WTC11 (cell line): Measurements from ENCODE around the gene SHD.

Experiments
- CBFB ChIP-seq: sonication (generic); formaldehyde crosslinking; IDR thresholded peaks from 2 replicates; pipeline ENCODE4 v1.8.1; 2022; ENCODE audit warnings: mild to moderate bottlenecking, low read depth, missing genetic modification reagents
- ELF4 ChIP-seq: sonication (generic); formaldehyde crosslinking; IDR thresholded peaks from 2 replicates; pipeline ENCODE4 v1.8.1; 2022; ENCODE audit warnings: low read depth, mild to moderate bottlenecking, moderate library complexity, missing genetic modification reagents
- SP1 ChIP-seq: sonication (generic); formaldehyde crosslinking; conservative IDR thresholded peaks from 2 replicates; pipeline ENCODE4 v1.8.1; 2022; ENCODE audit warnings: missing genetic modification reagents
- TEAD4 ChIP-seq: sonication (generic); formaldehyde crosslinking; IDR thresholded peaks from 2 replicates; pipeline ENCODE4 v1.8.0; 2022; ENCODE audit warnings: mild to moderate bottlenecking, missing genetic modification reagents
- ZNF138 ChIP-seq: sonication (generic); formaldehyde crosslinking; conservative IDR thresholded peaks from 2 replicates; pipeline ENCODE4 v1.8.1; 2022; ENCODE audit warnings: mild to moderate bottlenecking, moderate library complexity, missing genetic modification reagents
- TF ChIP-seq, protein P1 (sequence below): sonication (generic); formaldehyde crosslinking; IDR thresholded peaks from 2 replicates; pipeline ENCODE4 v1.8.0; 2022; ENCODE audit warnings: mild to moderate bottlenecking, missing genetic modification reagents
- TF ChIP-seq, protein P2 (sequence below): fragments of 200-600 bp; IDR thresholded peaks from 2 replicates; pipeline ENCODE4 v1.8.0; 2022; ENCODE audit warnings: antibody characterized with exemption
- TF ChIP-seq, protein P3 (sequence below): sonication (generic); formaldehyde crosslinking; IDR thresholded peaks from 2 replicates; pipeline ENCODE4 v1.8.1; 2022; ENCODE audit warnings: low read depth, missing genetic modification reagents, borderline replicate concordance
- TF ChIP-seq, protein P4 (sequence below): sonication (generic); formaldehyde crosslinking; IDR thresholded peaks from 2 replicates; pipeline ENCODE4 v1.8.0; 2022; ENCODE audit warnings: mild to moderate bottlenecking, missing genetic modification reagents
- TF ChIP-seq, protein P5 (sequence below): sonication (generic); formaldehyde crosslinking; IDR thresholded peaks from 2 replicates; pipeline ENCODE4 v1.8.1; 2023; ENCODE audit warnings: mild to moderate bottlenecking, missing genetic modification reagents, moderate library complexity
- TF ChIP-seq, protein P6 (sequence below): sonication (generic); formaldehyde crosslinking; IDR thresholded peaks from 2 replicates; pipeline ENCODE4 v1.8.1; 2023; ENCODE audit warnings: mild to moderate bottlenecking, missing genetic modification reagents

DNA sequence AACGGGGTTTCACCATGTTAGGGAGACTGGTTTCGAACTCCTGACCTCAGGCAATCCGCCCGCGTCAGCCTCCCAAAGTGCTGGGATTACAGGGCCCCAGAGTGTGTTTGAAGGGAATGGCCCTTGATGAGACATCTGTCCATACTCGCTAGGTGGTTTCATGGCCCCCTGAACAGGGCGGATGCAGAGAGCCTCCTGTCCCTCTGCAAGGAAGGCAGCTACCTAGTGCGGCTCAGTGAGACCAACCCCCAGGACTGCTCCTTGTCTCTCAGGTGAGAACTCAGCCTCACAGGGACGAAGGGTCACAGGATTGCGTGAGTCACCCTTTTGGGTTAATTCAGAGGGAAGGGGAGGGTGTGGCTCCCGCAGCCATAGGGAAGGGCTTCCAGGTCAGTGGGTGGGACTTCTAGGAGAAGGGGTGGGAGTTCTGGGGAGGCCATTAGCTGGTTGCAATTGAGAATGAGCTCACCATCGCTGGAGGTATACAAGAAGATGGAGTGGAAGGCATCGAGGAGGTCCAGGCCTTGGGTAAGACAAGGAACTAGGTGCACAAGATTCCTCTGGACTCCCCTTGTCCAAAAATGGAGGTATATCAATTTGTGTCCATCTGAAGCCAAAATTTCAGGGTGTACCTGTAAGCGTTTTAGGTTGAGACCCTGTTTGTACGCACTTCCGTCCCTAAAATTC lies 9.2 kb downstream of the SHD start:
- TF ChIP-seq SP1 (CRISPR knock-in tag) (no peak), TEAD4 (no peak), CBFB (CRISPR knock-in tag) (no peak), ZNF138 (CRISPR knock-in tag) (no peak), ELF4 (CRISPR knock-in tag) (no peak)
- TF ChIP-seq, protein P1, sequence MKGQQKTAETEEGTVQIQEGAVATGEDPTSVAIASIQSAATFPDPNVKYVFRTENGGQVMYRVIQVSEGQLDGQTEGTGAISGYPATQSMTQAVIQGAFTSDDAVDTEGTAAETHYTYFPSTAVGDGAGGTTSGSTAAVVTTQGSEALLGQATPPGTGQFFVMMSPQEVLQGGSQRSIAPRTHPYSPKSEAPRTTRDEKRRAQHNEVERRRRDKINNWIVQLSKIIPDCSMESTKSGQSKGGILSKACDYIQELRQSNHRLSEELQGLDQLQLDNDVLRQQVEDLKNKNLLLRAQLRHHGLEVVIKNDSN (CRISPR knock-in tag) = no peak
- TF ChIP-seq, protein P2, sequence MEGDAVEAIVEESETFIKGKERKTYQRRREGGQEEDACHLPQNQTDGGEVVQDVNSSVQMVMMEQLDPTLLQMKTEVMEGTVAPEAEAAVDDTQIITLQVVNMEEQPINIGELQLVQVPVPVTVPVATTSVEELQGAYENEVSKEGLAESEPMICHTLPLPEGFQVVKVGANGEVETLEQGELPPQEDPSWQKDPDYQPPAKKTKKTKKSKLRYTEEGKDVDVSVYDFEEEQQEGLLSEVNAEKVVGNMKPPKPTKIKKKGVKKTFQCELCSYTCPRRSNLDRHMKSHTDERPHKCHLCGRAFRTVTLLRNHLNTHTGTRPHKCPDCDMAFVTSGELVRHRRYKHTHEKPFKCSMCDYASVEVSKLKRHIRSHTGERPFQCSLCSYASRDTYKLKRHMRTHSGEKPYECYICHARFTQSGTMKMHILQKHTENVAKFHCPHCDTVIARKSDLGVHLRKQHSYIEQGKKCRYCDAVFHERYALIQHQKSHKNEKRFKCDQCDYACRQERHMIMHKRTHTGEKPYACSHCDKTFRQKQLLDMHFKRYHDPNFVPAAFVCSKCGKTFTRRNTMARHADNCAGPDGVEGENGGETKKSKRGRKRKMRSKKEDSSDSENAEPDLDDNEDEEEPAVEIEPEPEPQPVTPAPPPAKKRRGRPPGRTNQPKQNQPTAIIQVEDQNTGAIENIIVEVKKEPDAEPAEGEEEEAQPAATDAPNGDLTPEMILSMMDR = no peak
- TF ChIP-seq, protein P3, sequence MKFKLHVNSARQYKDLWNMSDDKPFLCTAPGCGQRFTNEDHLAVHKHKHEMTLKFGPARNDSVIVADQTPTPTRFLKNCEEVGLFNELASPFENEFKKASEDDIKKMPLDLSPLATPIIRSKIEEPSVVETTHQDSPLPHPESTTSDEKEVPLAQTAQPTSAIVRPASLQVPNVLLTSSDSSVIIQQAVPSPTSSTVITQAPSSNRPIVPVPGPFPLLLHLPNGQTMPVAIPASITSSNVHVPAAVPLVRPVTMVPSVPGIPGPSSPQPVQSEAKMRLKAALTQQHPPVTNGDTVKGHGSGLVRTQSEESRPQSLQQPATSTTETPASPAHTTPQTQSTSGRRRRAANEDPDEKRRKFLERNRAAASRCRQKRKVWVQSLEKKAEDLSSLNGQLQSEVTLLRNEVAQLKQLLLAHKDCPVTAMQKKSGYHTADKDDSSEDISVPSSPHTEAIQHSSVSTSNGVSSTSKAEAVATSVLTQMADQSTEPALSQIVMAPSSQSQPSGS (CRISPR knock-in tag) = no peak
- TF ChIP-seq, protein P4, sequence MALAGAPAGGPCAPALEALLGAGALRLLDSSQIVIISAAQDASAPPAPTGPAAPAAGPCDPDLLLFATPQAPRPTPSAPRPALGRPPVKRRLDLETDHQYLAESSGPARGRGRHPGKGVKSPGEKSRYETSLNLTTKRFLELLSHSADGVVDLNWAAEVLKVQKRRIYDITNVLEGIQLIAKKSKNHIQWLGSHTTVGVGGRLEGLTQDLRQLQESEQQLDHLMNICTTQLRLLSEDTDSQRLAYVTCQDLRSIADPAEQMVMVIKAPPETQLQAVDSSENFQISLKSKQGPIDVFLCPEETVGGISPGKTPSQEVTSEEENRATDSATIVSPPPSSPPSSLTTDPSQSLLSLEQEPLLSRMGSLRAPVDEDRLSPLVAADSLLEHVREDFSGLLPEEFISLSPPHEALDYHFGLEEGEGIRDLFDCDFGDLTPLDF = no peak
- TF ChIP-seq, protein P5, sequence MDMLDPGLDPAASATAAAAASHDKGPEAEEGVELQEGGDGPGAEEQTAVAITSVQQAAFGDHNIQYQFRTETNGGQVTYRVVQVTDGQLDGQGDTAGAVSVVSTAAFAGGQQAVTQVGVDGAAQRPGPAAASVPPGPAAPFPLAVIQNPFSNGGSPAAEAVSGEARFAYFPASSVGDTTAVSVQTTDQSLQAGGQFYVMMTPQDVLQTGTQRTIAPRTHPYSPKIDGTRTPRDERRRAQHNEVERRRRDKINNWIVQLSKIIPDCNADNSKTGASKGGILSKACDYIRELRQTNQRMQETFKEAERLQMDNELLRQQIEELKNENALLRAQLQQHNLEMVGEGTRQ (CRISPR knock-in tag) = no peak
- TF ChIP-seq, protein P6, sequence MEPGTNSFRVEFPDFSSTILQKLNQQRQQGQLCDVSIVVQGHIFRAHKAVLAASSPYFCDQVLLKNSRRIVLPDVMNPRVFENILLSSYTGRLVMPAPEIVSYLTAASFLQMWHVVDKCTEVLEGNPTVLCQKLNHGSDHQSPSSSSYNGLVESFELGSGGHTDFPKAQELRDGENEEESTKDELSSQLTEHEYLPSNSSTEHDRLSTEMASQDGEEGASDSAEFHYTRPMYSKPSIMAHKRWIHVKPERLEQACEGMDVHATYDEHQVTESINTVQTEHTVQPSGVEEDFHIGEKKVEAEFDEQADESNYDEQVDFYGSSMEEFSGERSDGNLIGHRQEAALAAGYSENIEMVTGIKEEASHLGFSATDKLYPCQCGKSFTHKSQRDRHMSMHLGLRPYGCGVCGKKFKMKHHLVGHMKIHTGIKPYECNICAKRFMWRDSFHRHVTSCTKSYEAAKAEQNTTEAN (CRISPR knock-in tag) = no peak
